DMS53 treated with DMSO at 0.1 percent for 48 hours (cell line): ENCODE results near the gene TMEM18.

Experiments
- DNase-seq: peaks from one replicate; lab custom pipeline; 2025; ENCODE audit not compliant: unreplicated experiment; lab: John Stamatoyannopoulos, UW

The TMEM18 gene

DNA sequence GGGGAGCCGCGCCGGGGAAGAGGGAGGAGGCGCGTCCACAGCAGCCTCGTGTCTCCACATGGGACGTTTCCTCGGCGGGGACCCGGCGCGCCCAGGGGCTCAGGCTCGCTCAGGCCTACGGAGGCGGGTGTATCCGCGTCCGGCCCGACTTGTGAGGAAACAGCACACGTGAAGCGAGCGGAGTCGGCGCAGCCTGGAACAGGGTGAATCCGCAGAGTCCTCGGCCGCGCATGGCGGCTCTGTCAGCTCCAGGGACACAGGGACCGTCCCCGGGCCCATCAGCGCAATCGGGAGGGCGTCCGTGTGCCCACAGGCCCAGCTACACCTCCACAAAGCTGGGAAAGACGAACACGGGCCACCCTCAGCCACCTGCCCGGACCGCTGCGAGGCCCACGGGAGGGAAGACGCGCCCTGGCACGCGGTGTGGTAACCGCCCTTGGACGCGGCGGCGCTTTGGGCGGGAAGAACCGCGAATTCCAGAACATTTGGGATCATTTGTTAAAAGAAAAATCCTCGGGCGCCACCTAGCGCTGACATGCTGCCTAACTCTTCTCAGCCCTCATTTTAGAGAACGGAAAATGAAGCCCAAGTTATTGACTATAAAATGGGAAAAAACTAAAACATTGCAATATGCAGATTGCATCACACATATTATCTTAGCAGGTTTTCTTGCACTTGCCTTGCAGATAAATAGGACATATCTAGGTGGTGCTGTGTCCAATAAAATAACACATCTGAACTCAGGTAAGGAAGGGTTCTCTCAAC, 40.4 kb downstream of the TMEM18 start:
- DNase-seq = no peak

DNA sequence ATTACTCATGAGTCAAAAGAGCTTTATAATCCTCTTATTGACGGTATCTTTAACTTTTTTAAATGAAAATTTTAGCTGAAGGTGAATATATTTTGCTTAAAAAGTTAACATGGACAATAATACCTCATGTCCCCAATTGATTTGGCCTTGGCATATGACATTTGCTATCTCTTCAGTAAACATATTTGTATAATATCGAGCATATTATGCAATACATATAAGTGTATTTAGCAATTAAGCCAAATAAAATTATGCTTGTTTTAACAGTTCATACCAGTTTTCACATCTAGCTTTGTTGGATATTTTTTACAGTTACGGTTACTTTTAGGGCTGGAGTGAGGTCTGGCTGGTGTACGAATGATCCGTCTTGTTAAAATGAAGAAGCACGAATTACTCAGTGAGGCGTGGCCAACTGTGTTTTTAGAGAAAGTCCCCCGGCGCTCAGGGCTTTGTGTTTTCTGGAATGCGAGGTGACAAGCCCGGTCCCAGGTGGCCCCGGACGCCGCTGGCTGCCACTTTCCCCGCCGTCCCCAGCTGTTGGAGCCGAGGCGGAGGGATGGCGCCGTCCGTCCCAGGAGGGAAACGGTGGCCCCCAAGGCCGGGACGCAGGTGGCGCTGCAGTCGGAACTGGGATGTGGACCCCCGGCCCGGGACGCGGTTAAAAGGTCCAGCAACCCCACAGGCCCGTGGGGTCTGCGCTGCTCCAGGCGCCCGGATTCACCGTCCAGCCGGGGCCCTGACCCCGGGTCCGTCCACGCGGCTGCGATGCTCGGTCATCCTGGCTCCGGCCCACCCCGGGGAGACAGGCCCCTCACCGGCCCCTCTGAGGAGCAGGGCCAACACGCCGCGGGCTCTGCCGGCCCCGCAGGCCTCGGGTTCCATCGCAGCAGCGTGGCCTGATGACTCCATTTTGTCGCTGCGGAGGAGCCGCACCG, 41.3 kb downstream of the TMEM18 start:
- no peak for DNase-seq

DNA sequence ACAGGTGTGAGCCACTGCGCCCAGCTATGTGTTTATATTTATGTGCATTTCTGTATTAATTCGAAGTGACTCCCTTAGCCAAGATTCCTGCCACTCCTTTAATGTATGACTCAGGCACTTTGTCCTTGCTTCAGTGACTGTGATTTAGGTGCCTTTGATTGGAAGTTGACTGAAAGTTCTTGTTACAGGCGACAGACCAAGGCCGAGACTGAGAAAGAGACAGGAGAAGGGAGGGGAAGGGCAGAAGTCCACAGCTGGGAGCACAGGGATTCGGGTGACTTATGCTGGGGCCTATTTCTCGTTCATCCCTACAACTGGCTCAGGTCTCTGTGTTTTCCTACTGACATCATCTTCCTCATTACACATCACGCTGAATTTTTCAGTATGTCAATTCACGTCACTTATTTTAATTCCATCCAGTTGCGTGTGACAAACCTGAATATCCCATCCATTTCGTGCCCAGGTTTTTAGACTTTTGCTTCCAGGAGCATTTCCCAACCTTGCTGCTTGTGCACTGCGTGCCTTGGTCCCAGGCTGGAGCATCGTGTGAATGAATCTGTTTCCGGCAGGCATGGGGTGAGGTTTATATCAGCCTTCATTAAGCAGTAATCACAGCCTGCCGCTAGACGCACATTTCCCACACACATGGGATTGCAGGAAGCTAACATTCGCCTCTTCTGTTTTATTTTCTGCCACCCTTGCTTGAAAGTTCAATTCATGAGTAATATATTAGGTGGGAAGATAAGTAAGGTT, 42.4 kb downstream of the TMEM18 start:
- DNase-seq = no peak

DNA sequence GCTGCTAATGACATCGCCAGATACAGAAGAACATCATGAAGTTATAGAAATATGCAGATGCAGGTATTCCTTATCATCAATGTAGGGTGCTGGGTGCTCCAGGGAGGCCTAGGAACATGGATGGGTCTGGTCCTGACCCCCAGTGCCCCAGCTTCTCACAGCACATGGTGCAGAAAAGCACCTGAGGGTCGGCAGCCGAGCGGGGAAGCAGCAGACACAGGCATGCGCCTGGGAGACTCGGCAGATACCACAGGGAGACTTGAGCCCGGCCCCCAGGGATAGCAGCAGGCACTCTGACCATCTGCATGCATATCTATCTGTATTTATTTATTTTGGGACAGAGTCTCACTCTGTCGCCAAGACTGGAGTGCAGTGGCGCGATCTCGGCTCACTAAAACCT, 43.2 kb downstream of the TMEM18 start:
- no peak for DNase-seq

DNA sequence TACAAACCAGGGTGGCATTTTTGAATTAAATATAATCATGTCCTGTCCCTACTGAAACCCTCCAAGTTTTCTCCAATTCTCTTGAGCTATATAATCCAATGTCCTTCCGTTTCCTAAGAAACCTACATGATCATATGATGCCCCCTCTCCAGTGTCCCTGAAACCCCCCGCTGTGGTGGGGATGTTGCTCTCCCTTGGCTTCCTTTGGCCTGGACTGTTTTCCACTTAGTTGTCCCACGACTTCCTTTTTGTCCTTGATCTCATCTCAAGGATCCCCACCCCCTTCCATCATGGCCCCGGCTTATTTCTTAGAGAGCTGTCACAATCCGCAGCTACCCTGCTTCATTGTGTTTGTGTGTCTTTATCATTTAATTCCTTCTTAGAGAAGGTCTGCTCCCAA, 43.8 kb downstream of the TMEM18 start:
- no peak for DNase-seq

DNA sequence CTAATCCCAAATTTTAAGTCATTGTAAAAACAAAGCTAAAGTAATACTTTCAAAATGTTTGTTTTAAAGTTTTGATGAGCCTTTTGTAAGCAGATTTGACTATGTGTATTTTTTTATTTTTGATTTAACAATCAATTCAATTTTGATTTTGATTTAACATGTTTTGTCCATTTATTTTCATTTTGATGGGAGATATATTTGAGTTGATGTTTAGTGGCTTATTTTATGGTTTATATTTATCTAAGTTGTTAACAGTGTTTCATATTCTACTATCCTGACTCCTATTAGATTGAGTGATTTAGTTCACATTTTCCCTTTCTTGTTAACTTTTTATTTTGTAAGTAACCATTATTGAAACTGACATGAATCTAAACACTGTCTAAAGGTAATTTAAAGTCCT, 44.7 kb downstream of the TMEM18 start:
- DNase-seq = no peak

DNA sequence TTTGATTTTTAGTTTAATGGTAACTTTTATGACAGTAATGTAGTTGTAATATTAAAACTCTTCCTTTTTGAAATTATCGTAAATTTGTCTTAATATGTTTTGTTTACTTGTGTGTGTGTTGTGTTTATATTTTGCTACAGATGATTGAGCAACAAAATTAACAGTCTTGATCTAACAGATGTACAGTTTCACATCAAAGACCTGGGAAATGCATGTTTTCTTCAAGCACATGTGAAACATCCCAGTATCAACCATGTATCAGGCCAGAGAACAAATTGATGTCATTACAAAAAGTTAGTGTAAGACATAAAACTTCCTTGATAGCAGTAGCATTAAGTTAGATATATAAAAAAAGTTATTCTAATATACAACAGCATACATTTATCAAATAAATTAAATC, 45.5 kb downstream of the TMEM18 start:
- DNase-seq = no peak

DNA sequence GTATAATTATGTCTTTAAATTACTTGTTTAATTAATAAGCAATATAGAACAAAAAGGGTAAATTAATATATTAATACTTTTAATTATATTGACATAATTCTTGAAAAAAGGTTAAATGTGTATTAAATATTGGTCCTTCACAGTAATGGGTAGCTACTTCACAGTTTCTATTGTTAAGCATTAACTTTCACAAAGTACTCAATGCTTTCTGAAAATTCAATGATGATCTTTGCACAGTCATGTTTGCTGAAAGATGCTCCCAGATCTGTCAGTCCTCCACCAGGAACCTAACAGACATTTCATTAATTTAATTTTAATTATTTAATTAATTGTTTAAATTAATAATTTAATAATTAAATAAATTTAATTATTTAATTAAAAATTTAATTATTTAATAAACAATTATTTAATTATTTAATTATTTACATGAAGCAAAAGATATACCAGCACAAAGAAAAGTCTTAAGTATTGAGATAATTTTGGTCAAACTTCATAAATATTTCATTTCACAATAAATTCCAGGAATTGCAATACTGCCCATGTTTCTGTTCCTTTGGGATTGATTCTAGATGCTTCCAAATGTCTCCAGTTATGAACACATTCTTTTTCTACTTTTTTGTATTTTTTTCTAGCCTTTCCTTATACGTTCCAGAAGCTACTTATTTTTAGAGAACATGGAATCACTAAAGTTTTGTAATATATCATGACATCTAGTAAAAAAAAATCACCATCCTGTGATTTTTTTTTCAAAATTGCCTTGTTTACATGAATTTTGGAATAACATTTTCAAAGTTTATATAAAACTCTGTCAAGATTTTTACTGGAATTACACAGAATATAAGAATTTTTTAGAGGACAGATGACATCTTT, 46.5 kb downstream of the TMEM18 start:
- DNase-seq = no peak

DNA sequence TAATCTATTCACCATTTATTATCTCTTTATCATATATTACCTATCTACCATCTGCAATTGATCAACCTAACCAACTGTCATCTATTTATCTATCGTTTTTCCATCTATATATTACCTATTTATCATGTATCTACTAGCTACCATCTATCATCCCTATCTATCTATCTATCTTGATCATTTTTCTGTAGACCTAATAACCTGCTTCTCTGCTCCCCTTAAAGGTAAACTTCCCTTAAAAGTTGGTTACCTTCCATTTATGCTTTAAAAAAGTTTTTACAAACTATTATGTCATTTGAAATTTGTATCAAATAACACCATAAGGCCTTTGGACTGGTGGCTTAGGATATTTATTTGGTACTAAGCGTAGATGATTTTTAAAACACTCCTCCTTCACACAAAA, 47.2 kb downstream of the TMEM18 start:
- no peak for DNase-seq

DNA sequence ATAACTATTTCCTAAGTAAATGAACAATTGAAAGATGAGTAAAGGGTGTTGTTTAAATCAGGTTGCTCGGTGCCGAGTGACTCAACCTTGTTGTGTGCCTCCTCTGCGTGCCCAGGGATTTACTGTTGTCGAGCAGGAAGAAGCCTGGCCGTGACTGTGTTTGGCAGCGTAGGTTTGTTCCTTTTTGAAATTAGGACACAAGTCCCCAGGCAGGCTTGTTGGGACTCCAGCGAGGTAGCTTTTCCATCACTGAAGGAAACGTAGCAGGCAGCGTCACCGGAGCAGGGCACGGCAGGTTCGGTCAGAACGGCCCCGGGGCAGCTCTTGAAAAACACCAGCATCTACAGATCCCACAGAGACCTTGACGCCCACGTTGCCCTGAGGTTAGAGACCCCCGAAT, 48.6 kb downstream of the TMEM18 start:
- DNase-seq = no peak

DNA sequence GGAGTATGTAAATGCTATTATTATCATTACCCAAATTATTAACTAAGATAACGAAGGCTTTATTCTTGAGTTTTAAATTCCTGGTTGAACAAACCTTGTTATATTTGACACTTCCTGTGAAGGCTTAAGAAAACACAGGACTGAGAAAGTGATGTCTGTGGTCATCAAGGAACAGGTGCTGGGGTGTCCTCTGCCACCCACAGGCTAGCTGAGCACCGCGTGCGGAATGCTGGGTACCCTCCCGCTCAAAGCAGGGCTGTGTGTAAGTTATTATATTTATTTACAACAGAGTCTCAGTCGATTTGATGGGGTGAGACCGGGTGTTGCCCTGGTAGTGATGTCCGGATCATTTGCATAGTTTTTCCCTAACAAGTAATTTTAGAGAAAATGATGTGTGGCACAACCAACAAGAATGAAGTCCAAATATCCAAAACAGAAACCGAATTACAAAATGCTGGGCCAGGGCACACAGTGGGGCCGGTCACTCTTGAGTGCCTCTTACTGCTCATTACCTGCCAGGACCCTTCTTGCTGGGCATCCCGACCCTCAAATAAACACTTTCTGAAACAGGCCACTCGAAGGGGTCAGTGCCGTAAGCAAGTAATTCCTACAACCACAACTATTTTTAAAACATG, 49.2 kb downstream of the TMEM18 start:
- DNase-seq = no peak

DNA sequence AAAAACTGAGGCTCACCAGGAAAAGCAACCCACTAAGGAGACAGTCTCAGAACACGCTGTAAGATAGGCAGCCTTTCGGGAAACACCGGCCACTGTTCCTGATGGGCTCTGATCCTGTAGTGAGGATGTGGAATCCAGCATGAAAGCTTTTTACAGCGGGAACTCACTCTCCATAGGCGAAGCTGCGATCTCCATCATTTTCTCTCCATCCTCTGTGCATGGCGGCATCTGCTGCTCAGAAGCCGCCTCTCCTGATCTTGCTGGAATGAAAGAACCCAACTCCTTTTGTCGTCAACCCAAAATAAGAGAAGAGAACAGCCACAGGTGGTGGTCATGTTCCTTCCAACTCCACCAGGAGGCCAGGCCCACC, 49.9 kb downstream of the TMEM18 start:
- no peak for DNase-seq

DNA sequence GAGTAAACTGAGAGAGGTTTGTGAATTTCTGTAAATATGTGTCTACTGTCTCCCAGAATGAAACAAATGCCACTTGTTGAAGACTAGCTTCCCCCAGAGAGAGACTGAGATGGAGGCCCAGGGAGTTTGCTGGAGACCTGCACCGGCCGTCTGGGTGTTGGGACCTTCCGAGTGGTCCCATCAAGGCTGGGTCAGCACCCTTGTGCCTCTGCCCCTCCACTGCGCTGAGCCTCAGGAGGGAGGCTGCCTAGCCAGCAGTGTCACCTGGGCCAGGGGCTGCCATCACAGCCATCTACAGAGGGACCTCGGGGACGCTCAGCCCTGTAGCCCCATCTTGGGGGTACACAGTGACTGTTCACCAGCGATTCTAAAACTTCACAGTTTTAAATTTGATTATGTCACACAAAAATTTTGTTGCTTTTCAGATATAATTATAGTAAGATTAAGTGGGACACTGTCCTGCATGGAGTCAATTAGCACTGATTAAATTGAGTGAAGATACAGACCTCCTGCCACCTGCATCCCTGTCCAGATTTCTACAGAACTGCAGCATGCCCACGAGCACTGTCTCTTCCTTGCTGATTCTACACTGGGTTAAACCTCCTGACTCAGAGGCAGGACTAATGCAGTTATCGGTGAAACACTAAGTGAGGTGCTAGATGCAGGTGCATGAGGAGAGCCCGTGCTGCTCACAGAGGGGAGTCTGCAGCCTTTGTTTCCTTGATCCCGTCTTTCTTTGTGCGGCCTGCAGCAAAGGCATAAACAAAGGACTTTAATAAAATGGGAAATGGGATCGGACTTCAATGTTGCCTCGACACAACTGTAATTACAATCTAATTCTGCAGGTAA, 50.5 kb downstream of the TMEM18 start:
- no peak for DNase-seq

DNA sequence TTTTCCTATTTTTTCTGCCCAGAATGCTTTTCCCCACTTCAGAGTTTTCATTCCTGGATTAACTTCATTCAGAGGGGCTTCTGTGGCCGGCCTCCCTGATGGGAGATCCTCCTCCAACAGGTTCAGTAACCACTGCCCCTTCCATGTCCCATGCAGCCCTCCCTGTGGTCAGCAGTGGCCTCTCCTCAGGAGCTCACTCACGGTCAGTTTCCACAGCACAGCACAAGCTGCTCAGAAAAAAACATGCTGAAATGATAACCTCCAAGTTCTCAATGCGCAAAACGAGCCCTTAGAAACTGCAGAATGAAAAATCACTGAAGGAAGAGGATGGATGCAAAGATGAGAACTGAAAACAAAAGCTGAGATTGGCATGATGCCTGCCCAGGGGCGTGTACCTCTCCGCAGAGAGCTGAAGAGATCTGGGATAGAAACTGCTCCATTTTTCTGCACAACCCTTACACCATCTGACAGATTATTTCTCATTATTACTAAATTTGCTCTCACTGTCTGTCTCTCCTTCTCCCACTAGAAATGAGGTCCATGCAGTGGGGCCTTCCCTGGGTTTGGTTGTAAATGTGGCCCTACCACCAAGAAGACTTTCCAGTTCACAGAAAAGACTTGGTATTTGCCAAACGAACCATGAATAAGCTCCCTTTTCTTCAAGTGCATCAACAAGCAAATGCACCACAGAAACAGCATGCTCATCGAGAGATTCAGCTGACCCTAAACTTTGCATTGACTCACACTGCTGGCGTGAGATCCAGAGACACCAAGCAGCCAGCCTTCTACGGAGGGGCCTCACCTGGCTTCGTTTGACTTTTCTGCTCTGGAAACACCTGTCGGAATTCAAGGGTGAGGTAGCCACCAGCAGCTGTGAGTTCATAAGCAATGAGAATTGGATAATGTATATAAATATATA, 51.5 kb downstream of the TMEM18 start:
- DNase-seq = no peak

DNA sequence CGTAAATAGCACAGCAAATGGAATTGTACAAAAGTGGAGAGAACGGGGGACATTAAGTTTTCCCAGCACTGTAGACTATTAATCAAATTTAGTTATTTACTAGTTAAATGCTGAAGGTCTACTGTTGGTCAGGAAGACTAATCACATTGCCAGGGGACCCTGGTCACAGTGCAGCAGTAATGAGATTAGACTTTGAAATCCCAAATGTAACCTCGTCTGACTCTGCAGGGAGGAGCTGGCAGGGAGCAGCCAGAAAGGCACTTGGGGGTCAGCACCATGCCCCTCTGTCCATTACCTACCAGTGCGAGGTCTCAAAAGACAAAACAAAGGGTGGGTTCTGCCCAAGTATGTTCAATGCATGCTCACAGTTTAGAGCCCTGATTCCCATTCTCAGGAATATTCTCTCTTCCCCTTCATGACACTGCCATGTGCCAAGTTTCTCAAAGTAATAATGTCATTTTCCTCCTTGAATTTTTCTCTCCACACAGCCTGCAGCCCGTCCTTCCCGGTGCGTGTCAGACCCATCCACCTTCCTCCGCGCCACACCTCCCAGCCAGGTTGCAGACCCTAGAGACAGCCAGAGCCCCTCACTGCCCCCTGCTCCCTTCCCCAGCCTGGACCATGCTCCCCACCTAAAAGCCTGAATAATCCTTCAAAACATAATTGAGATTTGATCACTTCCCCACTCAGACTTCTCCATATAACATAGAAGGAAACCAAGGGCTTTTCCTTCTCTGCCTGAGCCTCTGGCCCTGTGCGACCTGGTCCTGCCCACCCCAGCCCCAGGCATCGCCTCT, 52.5 kb downstream of the TMEM18 start:
- no peak for DNase-seq

DNA sequence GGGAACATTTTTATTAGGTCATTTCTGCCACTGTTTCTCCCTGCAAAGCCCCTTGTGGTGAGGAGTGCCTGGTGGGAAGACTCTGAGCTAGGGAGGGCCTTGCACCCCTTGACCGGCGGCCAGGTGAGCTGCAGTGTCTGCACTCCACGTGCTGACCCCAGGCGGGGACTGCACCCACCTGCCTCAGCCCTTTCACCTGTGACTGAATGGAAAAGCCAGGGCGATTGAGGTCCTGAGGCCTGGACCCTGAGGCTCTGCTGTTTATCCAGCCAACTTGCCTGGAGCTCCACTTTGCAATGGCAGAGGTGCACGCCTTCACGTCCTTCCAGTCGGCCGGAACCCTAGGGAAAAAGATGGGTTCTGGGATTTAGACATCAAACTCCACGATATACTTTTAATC, 53.1 kb downstream of the TMEM18 start:
- DNase-seq = no peak

DNA sequence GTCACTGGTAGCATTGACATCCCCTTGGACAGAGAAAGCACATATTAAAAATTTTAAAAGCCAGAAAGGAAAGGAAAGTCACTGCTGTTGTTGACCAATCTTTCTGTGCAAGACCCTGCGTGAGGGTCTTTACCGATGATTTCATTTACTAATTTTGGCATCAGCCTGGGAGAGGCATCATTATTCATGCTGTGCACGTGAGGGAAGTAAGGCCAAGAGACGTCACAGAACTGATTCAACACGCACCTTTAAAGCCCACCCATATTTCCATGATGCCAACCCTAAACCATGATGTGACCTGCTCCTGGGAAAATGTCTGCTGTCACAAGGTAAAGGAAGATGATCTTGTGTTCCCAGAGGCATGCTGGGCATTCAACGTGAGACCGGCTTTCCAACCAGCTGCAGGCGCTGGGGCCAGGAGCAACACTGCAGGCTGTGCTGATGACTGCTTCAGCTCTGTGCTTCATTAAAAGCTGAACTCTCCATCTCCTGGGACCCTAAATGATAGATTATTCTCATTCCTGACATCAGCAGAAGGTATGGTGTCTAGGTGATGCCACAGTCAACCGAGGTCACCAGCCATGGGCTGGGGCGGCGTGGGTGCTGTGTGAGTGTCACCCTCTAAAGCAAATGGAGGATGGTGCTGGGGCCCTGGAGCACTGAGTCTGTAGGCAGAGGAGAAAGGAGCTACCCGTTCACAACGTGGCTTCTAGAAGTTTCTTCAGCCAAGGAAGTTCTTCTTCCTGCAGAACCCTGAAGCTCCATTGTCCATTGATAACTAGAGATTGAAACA, 53.9 kb downstream of the TMEM18 start:
- DNase-seq = no peak
